Stomach (tissue), 9 donors: ENCODE data around the gene ST8SIA1. TPM values are rescaled to one million over a fixed set of nuclear protein-coding genes. Genes with fewer than 3 reads are reported as not detected.

Experiments
- DNase-seq, 2 donors: peaks; one replicate each; pipeline versions ENCODE4 v3.0.0 to v3.0.0-alpha.2; 2013 to 2019
- H3K27ac ChIP-seq, 5 donors: fragments of 200-600 bp in 4 of 5; sonication (generic) in 4 of 5; one replicate each; pipeline ENCODE4 v1.5.1; 2013 to 2019; ENCODE audit warnings: mild to moderate bottlenecking in 1 of 5, moderate library complexity in 1 of 5
- H3K27me3 ChIP-seq, 3 donors: fragments of 200-600 bp; sonication (generic); one replicate each; pipeline ENCODE4 v1.5.1; 2017 to 2019; ENCODE audit warnings: mixed run types in 1 of 3
- H3K36me3 ChIP-seq, 4 donors: fragments of 200-600 bp; sonication (generic); 1 replicate in 3 of 4; 2 replicates in 1 of 4; pipeline ENCODE4 v1.5.1; 2016 to 2019
- H3K4me1 ChIP-seq, 4 donors: fragments of 200-600 bp; sonication (generic); one replicate each; pipeline ENCODE4 v1.5.1; 2016 to 2019
- H3K4me3 ChIP-seq, 4 donors: fragments of 200-600 bp; sonication (generic) in 3 of 4; one replicate each; pipeline ENCODE4 v1.5.1; 2016 to 2019; ENCODE audit warnings: mild to moderate bottlenecking in 1 of 4
- H3K9me3 ChIP-seq, 4 donors: fragments of 200-600 bp; sonication (generic); one replicate each; pipeline ENCODE4 v1.5.1; 2016 to 2019
- EP300 ChIP-seq: sonication (generic); formaldehyde crosslinking; IDR thresholded peaks from one replicate; pipeline ENCODE4 v1.6.1; 2017; ENCODE audit warnings: antibody characterized with exemption
- POLR2A ChIP-seq, 4 donors: fragments of 450-650 bp; IDR thresholded peaks; one replicate each; pipeline ENCODE4 v1.6.1; 2016; ENCODE audit warnings: antibody characterized with exemption in 4 of 4, control low read depth in 2 of 4, mild to moderate bottlenecking in 1 of 4, moderate library complexity in 1 of 4
- POLR2AphosphoS5 ChIP-seq, 3 donors: sonication (generic); formaldehyde crosslinking; IDR thresholded peaks; one replicate each; pipeline ENCODE4 v1.6.1; 2016; ENCODE audit warnings: antibody characterized with exemption in 3 of 3
- WGBS, 5 donors: extraction: QIAGEN DNeasy Blood & Tissue Kit in 3 of 5; methylation state at CpG; one replicate each; pipeline versions ENCODE4 v1.1.5 to v1.1.7; 2013 to 2018; 5-methylcytosine and 5-hydroxymethylcytosine counted together
- intact Hi-C: fragments of 100-400 bp; cut with DNase I; formaldehyde crosslinking; loops from one replicate; pipeline ENCODE4 v1.15.1; 2023; ENCODE audit warnings: low total_unique reads
- polyA plus RNA-seq, 3 donors: library from polyadenylated mRNA; stranded (reverse); fragments of 200-250 nt; gene quantifications; one replicate each; pipeline ENCODE4 v1.2.3, GENCODE V29; 2013
- total RNA-seq, 5 donors: library from RNA; depleted of rRNA; stranded (reverse); fragments of >200 nt; gene quantifications; one replicate each; pipeline versions ENCODE4 v1.1.0 to v1.2.3, GENCODE V29; 2014 to 2016
- TF ChIP-seq, protein P1 (sequence below), 7 experiments: fragments of 450-650 bp in 4 of 7; fragments of 200-600 bp in 3 of 7; sonication (generic) in 3 of 7; IDR thresholded peaks; one replicate each; pipeline ENCODE4 v1.5.1; 2016 to 2019; ENCODE audit warnings: antibody characterized with exemption in 7 of 7, control low read depth in 2 of 7, mild to moderate bottlenecking in 1 of 7
- donor health status: healthy with polysubstance abuse.
- donor health status: Bipolar disorder and iron deficiency.
- donor health status: healthy.

The ST8SIA1 gene
- total and polyA plus RNA-seq, 8 donors = 0.29 to 5.0 (median 2.2) TPM

DNA sequence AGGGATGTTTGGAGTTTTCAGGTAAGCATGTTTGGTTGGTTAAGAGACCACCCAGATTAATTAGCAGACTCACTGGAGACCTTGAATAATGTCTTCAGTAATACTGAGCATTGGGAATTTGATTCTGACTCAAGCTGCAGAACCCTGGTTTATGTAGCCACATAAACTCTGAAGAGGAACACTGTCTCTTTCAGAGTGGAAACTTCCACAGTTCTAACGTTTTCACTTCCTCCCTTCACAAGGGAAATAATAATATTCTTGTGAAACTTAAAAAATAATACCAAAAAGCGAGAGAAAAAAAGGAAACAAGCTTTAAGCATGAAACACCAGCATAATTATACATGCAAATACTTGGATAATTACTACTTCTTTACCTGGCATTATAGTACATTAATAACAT is 40.0 kb upstream of the ST8SIA1 start:
- DNase-seq = no peak
- Histone ChIP-seq H3K4me3 (no peak overlapping the region), H3K9me3 (peaks cover 0 to 5% (median 0%) of the 10 kb centered on the region in 4 donors), H3K36me3 (no peaks in the 10 kb centered on the region), H3K27me3 (no peaks in the 10 kb centered on the region), H3K27ac (no peak overlapping the region), H3K4me1 (peaks cover 0 to 10% (median 3%) of the 10 kb centered on the region in 4 donors)
- TF ChIP-seq POLR2AphosphoS5 (IDR thresholded peaks at IDR 0.05) (no peak), EP300 (no peak), POLR2A (IDR thresholded peaks at IDR 0.05) (no peak)
- TF ChIP-seq, protein P1, sequence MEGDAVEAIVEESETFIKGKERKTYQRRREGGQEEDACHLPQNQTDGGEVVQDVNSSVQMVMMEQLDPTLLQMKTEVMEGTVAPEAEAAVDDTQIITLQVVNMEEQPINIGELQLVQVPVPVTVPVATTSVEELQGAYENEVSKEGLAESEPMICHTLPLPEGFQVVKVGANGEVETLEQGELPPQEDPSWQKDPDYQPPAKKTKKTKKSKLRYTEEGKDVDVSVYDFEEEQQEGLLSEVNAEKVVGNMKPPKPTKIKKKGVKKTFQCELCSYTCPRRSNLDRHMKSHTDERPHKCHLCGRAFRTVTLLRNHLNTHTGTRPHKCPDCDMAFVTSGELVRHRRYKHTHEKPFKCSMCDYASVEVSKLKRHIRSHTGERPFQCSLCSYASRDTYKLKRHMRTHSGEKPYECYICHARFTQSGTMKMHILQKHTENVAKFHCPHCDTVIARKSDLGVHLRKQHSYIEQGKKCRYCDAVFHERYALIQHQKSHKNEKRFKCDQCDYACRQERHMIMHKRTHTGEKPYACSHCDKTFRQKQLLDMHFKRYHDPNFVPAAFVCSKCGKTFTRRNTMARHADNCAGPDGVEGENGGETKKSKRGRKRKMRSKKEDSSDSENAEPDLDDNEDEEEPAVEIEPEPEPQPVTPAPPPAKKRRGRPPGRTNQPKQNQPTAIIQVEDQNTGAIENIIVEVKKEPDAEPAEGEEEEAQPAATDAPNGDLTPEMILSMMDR (IDR thresholded peaks at IDR 0.05) = no peak
- intact Hi-C loops = no loop called here
- WGBS, 5 donors = 46 to 62% (median 59%) methylated on average over 2 of the region's 2 CpGs

DNA sequence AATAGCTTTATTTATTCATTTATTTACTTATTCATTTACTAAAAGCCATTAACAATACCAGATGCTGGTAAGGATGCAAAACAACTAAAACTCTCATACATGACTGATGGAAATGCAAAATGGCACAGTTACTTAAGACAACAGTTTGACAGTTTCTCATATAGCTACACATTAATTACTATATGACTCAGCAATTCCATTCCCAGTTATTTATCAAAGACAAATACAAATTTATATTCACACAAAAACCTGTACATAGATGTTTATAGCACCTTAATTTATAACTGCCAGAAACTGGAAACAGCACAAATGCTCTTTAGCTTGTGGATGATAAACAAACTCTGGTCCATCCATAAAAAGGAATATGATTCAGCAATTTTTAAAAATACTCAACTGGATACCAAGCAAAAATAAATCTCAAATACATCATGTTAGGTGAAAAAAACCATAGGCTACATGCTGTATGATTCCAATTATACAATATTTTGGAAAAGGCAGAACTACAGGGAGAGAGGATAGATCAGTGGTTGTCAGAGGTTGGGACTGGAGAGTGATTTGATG is 37.9 kb upstream of the ST8SIA1 start:
- H3K4me1 ChIP-seq = peaks cover 0 to under 1% (median 0%) of the 10 kb centered on the region in 4 donors
- no peaks in the 10 kb centered on the region for H3K27me3 ChIP-seq
- TF ChIP-seq, protein P1 (IDR thresholded peaks at IDR 0.05) = no peak
- no peak for TF ChIP-seq POLR2A (IDR thresholded peaks at IDR 0.05)
- no peak for TF ChIP-seq POLR2AphosphoS5 (IDR thresholded peaks at IDR 0.05)
- TF ChIP-seq EP300 = no peak
- no peak overlapping the region for H3K27ac ChIP-seq
- H3K4me3 ChIP-seq = no peak overlapping the region
- intact Hi-C loops = no loop called here
- DNase-seq = no peak
- H3K9me3 ChIP-seq = peaks cover 0 to 13% (median 9%) of the 10 kb centered on the region in 4 donors
- no peaks in the 10 kb centered on the region for H3K36me3 ChIP-seq

DNA sequence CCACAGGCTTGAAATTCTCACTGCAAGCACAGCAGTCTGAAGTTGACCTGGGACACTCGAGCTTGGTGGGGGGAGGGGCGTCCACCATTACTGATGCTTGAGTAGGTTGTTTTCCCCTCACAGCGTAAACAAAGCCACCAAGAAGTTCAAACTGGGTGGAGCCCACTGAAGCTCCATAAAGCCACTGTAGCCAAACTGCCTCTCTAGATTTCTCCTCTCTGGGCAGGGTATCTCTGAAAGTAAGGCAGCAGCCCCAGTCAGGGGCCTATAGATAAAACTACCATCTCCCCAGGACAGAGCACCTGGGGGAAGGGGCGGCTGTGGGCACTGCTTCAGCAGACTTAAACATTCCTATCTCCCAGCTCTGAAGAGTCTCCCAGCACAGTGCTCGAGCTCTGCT is 31.7 kb upstream of the ST8SIA1 start:
- H3K36me3 ChIP-seq = no peaks in the 10 kb centered on the region
- DNase-seq = no peak
- TF ChIP-seq POLR2AphosphoS5 (IDR thresholded peaks at IDR 0.05) (no peak), POLR2A (IDR thresholded peaks at IDR 0.05) (no peak), EP300 (no peak)
- TF ChIP-seq, protein P1 (IDR thresholded peaks at IDR 0.05) = no peak
- H3K4me1 ChIP-seq = no peaks in the 10 kb centered on the region
- no peak overlapping the region for H3K4me3 ChIP-seq
- intact Hi-C loops = no loop called here
- no peak overlapping the region for H3K27ac ChIP-seq
- 57 to 70% (median 67%) methylated on average over 5 of the region's 5 CpGs for WGBS, 5 donors
- no peaks in the 10 kb centered on the region for H3K27me3 ChIP-seq
- peaks cover 0 to 17% (median 15%) of the 10 kb centered on the region in 4 donors for H3K9me3 ChIP-seq

DNA sequence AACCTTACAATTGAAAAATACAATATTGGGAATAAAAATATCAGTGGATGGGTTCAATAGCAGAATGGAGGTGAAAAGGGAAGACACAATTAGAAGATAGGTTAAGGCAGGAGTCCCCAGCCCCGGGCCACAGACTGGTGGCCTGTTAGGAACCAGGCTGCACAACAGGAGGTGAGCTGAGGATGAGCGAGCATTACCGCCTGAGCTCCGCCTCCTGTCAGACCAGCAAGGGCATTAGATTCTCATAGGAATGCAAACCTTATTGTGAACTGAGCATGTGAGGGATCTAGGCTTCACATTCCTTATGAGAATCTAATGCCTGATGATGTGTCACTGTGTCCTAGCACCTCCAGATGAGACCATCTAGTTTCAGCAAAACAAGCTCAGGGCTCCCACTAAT is 27.3 kb upstream of the ST8SIA1 start:
- WGBS, 5 donors = 66 to 80% (median 75%) methylated on average over 4 of the region's 4 CpGs
- intact Hi-C loops = no loop called here

More for the DNA sequence above, 27.3 kb upstream of the ST8SIA1 start:
- DNase-seq = no peak
- no peak overlapping the region for H3K4me3 ChIP-seq
- no peaks in the 10 kb centered on the region for H3K27me3 ChIP-seq
- H3K9me3 ChIP-seq = peaks cover 0 to 5% (median under 1%) of the 10 kb centered on the region in 4 donors
- no peaks in the 10 kb centered on the region for H3K4me1 ChIP-seq
- no peaks in the 10 kb centered on the region for H3K36me3 ChIP-seq
- H3K27ac ChIP-seq = no peak overlapping the region
- TF ChIP-seq POLR2AphosphoS5 (IDR thresholded peaks at IDR 0.05) = no peak
- no peak for TF ChIP-seq POLR2A (IDR thresholded peaks at IDR 0.05)
- TF ChIP-seq EP300 = no peak
- TF ChIP-seq, protein P1 (IDR thresholded peaks at IDR 0.05) = no peak
